IPS-11a (cell line): ENCODE measurements around the gene FAM117A.
A peak's percentile ranks its signal among the peaks of the same experiment; 100 is the strongest.
"Not testable (repeated sequence)": the region's sequence is repeated elsewhere in the genome, so short reads cannot be mapped to it uniquely, and the experiment has no call there.

Experiments
- H3K4me3 ChIP-seq: one replicate; pipeline ENCODE4 v1.5.1; 2013; ENCODE audit warnings: low read depth, low read length, control low read depth

FAM117A gene

DNA sequence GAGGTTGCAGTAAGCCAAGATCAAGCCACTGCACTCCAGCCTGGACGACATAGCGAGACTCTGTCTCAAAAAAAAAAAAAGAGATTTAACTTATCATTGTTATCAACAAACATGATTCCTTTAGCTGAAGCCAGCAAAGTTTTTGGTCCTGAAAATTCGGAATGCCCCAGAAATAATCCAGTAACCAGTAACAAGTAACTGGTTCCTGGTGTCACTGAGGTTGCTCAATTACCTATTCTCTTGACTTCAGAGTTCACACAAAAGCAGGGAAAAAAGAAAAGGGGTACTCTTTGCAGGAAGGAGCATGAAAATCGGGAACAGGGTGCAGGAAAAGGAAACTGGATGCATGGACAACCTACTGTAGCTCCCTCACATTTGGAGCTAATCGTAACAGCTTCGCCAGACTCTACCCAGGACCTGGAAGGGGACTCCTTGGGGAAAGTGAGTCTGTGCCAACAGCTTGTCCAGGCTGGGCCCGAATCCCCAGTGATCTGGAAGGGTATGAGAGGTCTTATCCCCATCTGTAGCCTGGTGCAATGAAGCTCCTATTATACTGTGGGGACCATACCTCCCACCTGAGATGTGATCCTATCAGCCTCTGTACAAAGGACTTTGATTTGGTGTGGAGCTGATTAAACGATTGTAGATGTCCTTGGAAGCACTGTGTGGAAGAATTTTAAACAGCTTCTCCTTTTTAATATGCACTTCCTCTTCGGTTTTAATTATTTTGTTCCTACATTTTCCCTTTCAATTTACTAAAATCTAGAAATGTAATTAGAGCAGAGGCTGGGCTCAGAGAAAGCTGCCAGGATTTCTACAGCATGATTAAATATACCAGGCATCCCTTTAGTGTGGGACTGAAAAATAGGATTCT is 82.6 kb downstream of the FAM117A start:
- no peak overlapping the region for H3K4me3 ChIP-seq

GRCh38 chr17:49680314-49680713 is 83.6 kb downstream of the FAM117A start:
- H3K4me3 ChIP-seq, result no peak overlapping the region

DNA sequence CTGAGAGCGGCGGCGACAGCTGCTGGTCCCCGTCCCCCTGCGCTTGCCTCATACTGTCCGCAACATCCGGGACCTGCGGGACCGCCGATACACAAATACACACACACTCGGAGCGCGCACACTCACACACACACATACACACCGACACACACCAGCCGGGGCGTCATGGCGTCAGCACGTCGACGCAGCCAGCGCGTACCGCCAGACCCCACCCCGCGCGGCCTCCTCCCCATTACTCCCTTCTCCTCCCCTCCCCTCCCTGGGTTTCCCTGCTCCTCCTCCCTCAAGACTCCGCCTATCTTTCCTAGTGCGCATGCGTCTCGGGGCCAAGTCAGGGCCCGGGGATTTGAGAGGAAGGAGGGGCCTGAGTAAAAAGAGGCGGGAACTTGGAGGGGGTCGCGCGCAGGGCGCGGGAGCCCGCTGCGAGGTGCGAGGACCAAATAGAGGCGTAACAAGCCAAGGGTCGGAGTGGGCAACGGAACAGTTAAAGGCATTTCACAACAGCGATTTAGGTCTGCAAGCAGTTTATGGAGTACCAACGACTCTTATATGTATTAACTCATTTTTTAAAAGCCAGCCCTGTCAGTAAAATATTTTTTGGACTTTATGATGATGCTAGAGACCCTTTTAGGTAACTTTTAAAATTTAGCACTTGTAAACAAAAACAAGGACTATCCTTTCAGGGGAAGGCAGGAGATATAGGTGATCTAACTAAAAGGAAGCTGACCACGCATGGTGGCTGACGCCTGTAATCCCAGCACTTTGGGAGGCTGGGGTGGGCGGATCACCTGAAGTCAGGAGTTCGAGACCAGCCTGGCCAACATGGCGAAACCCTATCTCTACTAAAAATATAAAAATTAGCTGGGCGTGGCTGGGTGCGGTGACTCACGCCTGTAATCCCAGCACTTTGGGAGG is 85.7 kb downstream of the FAM117A start, which contains the start of gene SPOP:
SPOP (minus strand) TSS at position 165 of the 915 bp plus-strand sequence. CDS start 55,287 bp downstream, outside the sequence.
- peak within 1 kb of the TSS; percentile 35 for H3K4me3 ChIP-seq

DNA sequence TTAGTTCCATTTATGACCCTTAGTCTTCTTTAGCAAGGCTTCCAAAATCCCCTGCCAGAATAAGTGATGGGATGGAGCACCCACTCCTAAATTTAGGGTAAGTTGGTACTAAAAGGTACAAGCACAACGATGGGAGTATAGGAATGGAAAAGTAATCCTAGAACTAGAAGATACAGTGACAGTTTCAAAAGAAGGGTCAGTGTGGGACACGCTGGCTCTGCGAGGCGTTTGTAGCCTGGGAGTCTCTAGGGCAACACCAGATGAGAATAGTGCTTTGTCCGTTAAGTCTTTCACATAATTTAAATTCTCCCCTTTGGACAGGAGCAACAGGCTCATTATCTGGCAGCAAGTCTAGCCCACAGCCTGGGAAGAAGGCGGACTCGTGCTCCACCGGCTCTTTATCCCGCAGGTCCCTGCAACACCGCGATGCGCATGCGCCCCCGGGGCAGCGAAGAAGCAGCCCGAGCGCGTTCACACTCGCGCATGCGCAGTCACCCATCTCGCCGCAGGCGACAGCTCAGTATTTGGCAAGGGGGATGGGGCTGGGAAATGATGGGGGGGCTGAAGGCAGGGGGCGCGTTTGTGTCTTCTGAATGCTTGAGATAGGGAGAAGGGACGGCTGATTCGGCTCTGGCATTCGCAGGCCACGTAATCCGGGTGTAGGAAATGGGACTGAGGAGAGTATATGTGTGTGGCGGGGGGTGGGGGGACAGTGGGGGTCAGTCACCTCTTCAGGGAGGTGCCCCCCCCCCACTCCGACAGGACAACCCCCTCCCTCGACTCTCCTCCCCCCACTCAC is 86.6 kb downstream of the FAM117A start:
- H3K4me3 ChIP-seq, result peak overlapping the region; percentile 35

DNA sequence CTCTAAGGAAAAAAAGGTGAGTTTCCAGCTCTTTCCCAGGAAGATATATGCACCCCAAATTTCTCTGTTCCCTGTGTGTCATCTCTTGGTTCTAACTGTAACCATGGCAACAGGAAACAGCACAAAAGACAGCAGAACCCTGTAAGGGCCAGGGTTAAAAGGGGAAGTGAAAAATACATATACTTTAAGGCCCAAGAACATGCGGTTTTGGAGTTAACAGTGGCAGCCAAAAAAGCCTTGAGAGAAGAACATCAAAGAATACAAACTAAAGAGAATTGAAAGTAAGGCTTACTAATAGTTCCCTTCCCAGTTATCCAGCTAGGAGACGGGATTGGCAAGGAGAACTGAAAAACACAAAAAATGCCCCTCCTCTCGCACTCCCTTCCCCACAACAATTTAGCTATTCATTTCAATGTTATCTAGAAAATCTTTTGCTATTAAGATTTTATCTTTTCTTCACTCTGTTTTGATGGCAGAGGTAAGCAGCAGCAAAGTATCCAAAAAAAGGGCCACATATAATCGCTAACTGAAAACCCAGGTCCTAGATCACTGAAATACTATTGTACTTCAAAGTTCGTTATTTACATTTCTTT is 87.6 kb downstream of the FAM117A start:
- no peak overlapping the region for H3K4me3 ChIP-seq

DNA sequence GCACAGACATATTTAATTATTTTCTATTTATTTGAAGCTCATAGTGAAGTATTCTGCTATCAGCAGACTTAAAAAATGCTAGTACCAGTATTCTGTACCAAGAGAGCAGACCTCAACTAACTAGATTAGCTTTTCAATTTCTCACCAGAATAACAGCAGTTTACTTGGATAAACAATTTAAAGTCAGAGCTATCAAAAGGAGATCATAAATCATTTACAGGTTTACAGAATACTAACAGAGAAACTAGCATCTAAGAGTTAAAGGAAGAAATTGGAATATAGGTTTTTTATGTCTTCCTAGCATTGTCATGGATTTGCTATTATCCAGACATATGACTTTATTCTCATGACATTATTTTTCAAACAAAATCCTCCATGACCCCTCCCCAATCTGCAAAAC is 89.4 kb downstream of the FAM117A start:
- no peak overlapping the region for H3K4me3 ChIP-seq

- H3K4me3 ChIP-seq, result not testable (repeated sequence)
Observed at GRCh38 chr17:49673679-49674078, 90.3 kb downstream of the FAM117A start.

DNA sequence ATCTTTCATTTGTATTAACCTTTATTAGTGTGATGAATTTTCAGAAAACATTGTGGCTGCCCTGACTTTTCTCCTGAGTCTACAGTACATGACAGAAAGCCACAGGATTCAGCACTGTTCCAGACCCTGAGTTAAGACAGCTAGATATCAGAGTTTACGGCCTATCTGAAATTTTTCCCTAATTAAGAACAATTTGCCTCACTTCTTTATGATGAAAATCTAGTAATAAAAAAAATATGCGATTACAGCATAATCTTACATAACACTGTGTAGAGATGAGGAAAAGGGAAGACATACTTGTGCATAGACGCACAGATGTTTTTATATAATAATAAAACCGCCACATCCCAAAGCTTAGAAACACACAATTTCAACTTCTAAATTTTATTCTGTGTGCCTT is 93.3 kb downstream of the FAM117A start:
- H3K4me3 ChIP-seq, result no peak overlapping the region

DNA sequence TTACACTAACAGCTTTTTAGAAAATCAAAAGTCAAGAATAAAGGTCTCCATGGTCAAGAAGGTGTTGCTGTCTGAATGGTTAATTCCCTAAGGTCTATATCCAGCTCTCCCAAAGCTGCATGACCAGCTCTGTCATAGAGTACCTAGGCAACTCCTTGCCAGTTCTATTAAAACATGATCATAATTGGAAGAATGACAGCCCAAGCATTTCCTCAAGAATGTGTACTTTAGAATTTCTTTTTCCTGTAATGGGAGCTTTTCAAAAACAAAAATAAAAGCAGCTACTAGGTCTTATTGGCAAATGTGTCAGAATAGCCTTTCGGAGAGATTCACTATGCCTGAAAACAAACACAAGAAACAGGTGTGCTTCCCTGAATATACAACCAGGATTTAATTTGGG is 93.9 kb downstream of the FAM117A start:
- H3K4me3 ChIP-seq, result no peak overlapping the region

DNA sequence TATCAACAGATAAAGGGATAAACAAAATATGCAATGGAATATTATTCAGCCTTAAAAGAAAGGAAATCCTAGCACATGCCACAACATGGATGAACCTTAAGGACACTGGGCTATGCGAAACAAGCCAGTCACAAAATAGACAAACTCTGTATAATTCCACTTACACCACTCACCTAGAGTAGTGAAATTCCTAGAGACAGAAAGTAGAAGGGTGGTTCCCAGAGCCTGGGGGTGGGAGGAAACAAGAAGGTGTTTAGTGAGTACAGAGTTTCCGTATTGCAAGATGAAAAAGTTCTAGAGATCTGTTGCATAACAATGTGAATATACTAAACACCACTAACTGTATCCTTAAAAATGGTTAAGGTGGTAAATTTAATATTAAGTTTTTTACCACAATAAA is 96.1 kb downstream of the FAM117A start:
- H3K4me3 ChIP-seq, result no peak overlapping the region

DNA sequence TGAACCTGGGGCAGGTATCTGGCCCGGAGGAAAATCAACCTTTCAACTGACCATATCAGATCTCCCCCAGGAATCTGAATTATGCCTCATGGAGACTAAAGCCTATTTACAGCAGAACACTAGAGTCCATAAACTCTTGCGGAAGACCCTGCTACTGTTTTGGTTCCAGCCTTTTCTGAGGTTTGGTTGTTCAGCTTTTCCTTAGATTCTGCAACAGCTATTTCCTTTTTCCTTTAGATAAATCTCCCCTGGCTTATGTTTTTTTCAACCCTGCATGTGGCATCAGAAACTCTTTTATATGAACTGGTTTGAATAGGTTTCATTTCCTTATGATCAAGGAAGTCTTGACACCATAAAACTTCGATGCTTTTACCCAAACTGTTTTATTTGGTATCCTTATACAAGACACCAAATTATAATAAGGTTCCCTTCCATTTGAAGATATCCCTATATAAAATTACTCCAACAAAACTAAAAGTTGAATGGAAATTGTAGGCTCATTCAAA is 99.2 kb downstream of the FAM117A start:
- H3K4me3 ChIP-seq, result no peak overlapping the region
